Measurements from ENCODE around the gene MMP15. TPM values are rescaled to one million over a fixed set of nuclear protein-coding genes. Genes with fewer than 3 reads are reported as not detected.

Gene MMP15
- total and polyA plus RNA-seq, 2 of the 13 experiments (the other 11 are each of a cell fraction or from before 2014, with no cell fraction given): 35.2 to 44.9 TPM

- TF ChIP-seq STAG1 (CRISPR knock-in tag; IDR thresholded peaks at IDR 0.05) (peak; percentile 27; the same call in 1 of the 2 replicates), ZNF552 (CRISPR knock-in tag; IDR thresholded peaks at IDR 0.05; ENCODE audit: borderline replicate concordance) (no peak), CAMTA2 (CRISPR knock-in tag; IDR thresholded peaks at IDR 0.05; ENCODE audit: borderline replicate concordance) (no peak), AHDC1 (CRISPR knock-in tag; IDR thresholded peaks at IDR 0.05; ENCODE audit: borderline replicate concordance) (no peak), TERF1 (CRISPR knock-in tag; IDR thresholded peaks at IDR 0.05) (no peak), ZNF18 (CRISPR knock-in tag; IDR thresholded peaks at IDR 0.05; ENCODE audit: insufficient replicate concordance) (no peak), ATRX (CRISPR knock-in tag; IDR thresholded peaks at IDR 0.05; ENCODE audit: borderline replicate concordance) (no peak), ZNF740 (CRISPR knock-in tag; IDR thresholded peaks at IDR 0.05) (no peak), HNRNPK (IDR thresholded peaks at IDR 0.05; ENCODE audit: low read depth, low read length, poor library complexity, severe bottlenecking) (no peak), ZNF557 (CRISPR knock-in tag; IDR thresholded peaks at IDR 0.05) (no peak), GATAD1 (CRISPR knock-in tag; IDR thresholded peaks at IDR 0.05) (no peak), ZNF572 (CRISPR knock-in tag; IDR thresholded peaks at IDR 0.05) (0 out of 2 replicates have a peak, but pooled peaks have one; percentile 51), ONECUT2 (CRISPR knock-in tag; IDR thresholded peaks at IDR 0.05) (no peak), NFATC3 (CRISPR knock-in tag; IDR thresholded peaks at IDR 0.05) (no peak), SP2 (CRISPR knock-in tag; IDR thresholded peaks at IDR 0.05) (no peak), HNRNPLL (IDR thresholded peaks at IDR 0.05; ENCODE audit: low read depth, low read length, poor library complexity, severe bottlenecking) (no peak), ZNF292 (CRISPR knock-in tag; IDR thresholded peaks at IDR 0.05; ENCODE audit: borderline replicate concordance, low read depth) (no peak), SSRP1 (CRISPR knock-in tag; IDR thresholded peaks at IDR 0.05) (no peak), ZNF563 (CRISPR knock-in tag; IDR thresholded peaks at IDR 0.05) (no peak)
Measured at GRCh38 chr16:57999366-57999970, 26.1 kb upstream of the MMP15 start (continued).

Measured in HepG2 (cell line).